Ecto neural progenitor cell (in vitro differentiated cells): ENCODE data around the gene SKI.

Experiments used
- DNase-seq: peaks from one replicate; pipeline ENCODE4 v3.0.0-alpha.2; 2018; ENCODE audit warnings: low spot score

Gene SKI

GRCh38 chr1:2275796-2276536 is 47.8 kb downstream of the SKI start:
- no peak for DNase-seq

GRCh38 chr1:2276803-2277580 is 48.9 kb downstream of the SKI start:
- no peak for DNase-seq

GRCh38 chr1:2277741-2278488 is 49.8 kb downstream of the SKI start:
- DNase-seq, result no peak

GRCh38 chr1:2278591-2279209 is 50.6 kb downstream of the SKI start:
- DNase-seq, result no peak

GRCh38 chr1:2279210-2279639 is 51.1 kb downstream of the SKI start:
- DNase-seq, result peak; percentile 88

- DNase-seq, result no peak
Observed at GRCh38 chr1:2279817-2280216, 51.7 kb downstream of the SKI start.

- no peak for DNase-seq
Observed at GRCh38 chr1:2282556-2283270, 54.6 kb downstream of the SKI start.

GRCh38 chr1:2283371-2283990 is 55.4 kb downstream of the SKI start:
- DNase-seq, result no peak

- no peak for DNase-seq
Observed at GRCh38 chr1:2283991-2284895, 56.1 kb downstream of the SKI start.

- DNase-seq, result no peak
Observed at GRCh38 chr1:2284932-2285331, 56.8 kb downstream of the SKI start.

GRCh38 chr1:2286923-2287322 is 58.8 kb downstream of the SKI start:
- no peak for DNase-seq

- DNase-seq, result no peak
Observed at GRCh38 chr1:2287649-2288048, 59.5 kb downstream of the SKI start.

- DNase-seq, result no peak
Observed at GRCh38 chr1:2288311-2288710, 60.2 kb downstream of the SKI start.

- DNase-seq, result no peak
Observed at GRCh38 chr1:2288816-2289536, 60.9 kb downstream of the SKI start.

GRCh38 chr1:2289607-2290006 is 61.5 kb downstream of the SKI start:
- DNase-seq, result no peak

GRCh38 chr1:2290171-2290578 is 62.1 kb downstream of the SKI start:
- DNase-seq, result no peak

- DNase-seq, result no peak
Observed at GRCh38 chr1:2290595-2291510, 62.7 kb downstream of the SKI start.

GRCh38 chr1:2291577-2291976 is 63.5 kb downstream of the SKI start:
- DNase-seq, result no peak
